ENCODE measurements around the gene ZNFX1. TPM values are rescaled to one million over a fixed set of nuclear protein-coding genes. Genes with fewer than 3 reads are reported as not detected.

ZNFX1 gene
- polyA plus RNA-seq, 2 of the 4 experiments (the other 2 are of a cell fraction), result 6.0 to 11.5 TPM

DNA sequence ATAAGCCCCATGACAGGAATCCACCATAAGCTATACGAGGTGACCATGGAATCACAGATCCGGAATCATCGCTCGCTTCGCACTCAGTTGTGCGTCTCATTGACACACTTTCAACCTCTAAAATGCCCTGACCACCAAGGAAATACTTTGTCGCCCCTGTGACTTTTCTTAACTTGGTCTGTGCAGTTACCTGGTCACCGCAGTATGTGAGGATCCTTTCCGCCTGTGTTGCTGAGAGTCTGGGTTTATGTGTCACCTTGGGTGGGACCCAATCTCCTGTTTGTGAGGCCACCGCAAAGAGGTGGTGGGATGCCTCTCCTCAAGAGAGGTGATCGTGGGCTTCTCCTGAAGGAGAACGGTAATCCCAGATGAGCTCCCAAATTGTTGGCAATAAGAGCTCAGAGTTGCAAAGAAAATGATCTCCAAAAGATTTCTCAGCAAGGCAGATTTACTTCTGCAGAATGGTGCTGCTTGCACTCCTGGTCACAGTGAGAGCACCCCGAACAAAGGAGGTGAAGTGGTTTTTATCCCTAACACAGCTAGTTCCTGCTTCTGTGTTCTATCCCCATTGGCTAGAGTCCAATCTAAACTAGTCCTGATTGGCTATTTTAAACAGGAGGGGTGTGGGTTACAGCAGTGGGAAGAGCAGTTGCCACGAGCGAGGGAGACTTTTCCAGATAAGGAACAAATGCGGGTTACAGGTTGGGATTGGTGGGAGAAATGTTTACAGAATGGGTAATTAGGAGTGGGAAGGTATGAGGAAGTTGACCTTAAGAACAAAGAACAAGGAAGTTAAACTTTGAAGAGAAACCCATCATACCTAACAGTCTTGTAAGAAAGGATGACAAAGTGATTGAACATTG lies 9.1 kb upstream of the ZNFX1 start (continued):
- TF ChIP-seq POLR2AphosphoS2 (conservative IDR thresholded peaks at IDR 0.05; ENCODE audit: low read length) (peak; percentile 95), FOSB (CRISPR knock-in tag; IDR thresholded peaks at IDR 0.05) (no peak; the same call in 1 of the 2 replicates), TFCP2L1 (CRISPR knock-in tag; IDR thresholded peaks at IDR 0.05) (peak; percentile 13; the same call in 1 of the 2 replicates), RNF2 (IDR thresholded peaks at IDR 0.05; ENCODE audit: borderline replicate concordance, low read depth) (no peak)
- TF ChIP-seq, protein P1, sequence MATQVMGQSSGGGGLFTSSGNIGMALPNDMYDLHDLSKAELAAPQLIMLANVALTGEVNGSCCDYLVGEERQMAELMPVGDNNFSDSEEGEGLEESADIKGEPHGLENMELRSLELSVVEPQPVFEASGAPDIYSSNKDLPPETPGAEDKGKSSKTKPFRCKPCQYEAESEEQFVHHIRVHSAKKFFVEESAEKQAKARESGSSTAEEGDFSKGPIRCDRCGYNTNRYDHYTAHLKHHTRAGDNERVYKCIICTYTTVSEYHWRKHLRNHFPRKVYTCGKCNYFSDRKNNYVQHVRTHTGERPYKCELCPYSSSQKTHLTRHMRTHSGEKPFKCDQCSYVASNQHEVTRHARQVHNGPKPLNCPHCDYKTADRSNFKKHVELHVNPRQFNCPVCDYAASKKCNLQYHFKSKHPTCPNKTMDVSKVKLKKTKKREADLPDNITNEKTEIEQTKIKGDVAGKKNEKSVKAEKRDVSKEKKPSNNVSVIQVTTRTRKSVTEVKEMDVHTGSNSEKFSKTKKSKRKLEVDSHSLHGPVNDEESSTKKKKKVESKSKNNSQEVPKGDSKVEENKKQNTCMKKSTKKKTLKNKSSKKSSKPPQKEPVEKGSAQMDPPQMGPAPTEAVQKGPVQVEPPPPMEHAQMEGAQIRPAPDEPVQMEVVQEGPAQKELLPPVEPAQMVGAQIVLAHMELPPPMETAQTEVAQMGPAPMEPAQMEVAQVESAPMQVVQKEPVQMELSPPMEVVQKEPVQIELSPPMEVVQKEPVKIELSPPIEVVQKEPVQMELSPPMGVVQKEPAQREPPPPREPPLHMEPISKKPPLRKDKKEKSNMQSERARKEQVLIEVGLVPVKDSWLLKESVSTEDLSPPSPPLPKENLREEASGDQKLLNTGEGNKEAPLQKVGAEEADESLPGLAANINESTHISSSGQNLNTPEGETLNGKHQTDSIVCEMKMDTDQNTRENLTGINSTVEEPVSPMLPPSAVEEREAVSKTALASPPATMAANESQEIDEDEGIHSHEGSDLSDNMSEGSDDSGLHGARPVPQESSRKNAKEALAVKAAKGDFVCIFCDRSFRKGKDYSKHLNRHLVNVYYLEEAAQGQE (IDR thresholded peaks at IDR 0.05), result no peak

DNA sequence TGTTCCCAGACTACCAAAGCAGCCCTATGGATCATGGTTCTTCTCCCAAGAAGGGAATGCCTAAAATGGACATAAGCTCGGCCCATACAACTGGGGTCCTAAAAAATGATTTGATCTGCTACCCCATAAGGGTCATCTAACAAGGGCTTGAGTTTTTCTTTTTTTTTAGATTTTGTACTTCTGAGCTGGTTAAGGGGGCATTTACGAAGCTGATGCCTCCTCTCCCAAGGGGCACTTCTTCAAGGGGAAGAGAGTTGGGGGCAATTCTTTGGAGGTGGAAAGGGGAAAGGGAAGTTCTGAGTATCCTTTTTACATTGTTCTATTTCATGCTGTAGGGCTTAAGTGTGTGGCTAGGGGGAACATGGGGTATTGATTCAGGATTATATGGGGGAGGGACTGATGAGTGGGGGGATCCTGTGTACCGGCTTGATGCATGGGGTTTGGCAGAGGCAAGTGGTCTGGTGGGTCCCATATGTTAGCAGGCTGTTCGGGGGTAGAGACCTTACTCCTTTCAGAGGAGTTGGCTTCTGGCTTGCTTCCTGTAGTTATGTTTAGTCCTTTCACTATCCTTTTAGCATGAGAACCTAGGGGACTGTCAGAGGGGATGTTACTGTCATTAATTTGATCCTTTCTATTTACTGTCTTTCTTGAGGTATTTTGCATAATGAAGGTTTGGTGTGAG lies 8.1 kb upstream of the ZNFX1 start:
- TF ChIP-seq BHLHE40 (IDR thresholded peaks at IDR 0.05; ENCODE audit: low read depth, low read length), result no peak
- TF ChIP-seq SREBF2 (IDR thresholded peaks at IDR 0.05), result no peak
- no peak; the same call in 1 of the 2 replicates for TF ChIP-seq TP53 (CRISPR knock-in tag; IDR thresholded peaks at IDR 0.05)
- TF ChIP-seq MYC (IDR thresholded peaks at IDR 0.05; ENCODE audit: borderline replicate concordance, low read length), result no peak
- TF ChIP-seq, protein P2, sequence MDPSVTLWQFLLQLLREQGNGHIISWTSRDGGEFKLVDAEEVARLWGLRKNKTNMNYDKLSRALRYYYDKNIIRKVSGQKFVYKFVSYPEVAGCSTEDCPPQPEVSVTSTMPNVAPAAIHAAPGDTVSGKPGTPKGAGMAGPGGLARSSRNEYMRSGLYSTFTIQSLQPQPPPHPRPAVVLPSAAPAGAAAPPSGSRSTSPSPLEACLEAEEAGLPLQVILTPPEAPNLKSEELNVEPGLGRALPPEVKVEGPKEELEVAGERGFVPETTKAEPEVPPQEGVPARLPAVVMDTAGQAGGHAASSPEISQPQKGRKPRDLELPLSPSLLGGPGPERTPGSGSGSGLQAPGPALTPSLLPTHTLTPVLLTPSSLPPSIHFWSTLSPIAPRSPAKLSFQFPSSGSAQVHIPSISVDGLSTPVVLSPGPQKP (IDR thresholded peaks at IDR 0.05; ENCODE audit: low read depth, low read length), result no peak
- no peak for TF ChIP-seq TFCP2L1 (CRISPR knock-in tag; IDR thresholded peaks at IDR 0.05)
- POLR2A ChIA-PET, result interaction anchor here (0.6 to 3.2 kb wide), 2 partner anchors 7 to 291 kb away, joined by 3 to 26 read pairs; partner anchors contain the start of gene ZNFX1
- WGBS (ENCODE audit: missing lambda C conversion rate), result 79% methylated on average over 4 of the region's 4 CpGs
- peak overlapping the region; percentile 97 for H3K4me2 ChIP-seq
- FAIRE-seq, result no peak
- H3K4me3 ChIP-seq, result peak overlapping the region; percentile 92
- H3K27ac ChIP-seq, result 0 out of 6 replicates have a peak overlapping the region, but pooled peaks of 1 of the 2 experiments have one; percentile 15
- peaks cover 9% of the 10 kb centered on the region; the same call in 2 of the 3 replicates for H3K9me3 ChIP-seq
- CTCF ChIA-PET, result no interaction called here
- H3K4me1 ChIP-seq, result peaks cover 82% of the 10 kb centered on the region
- no peak for ATAC-seq
- no peak for DNase-seq (ENCODE audit: low read depth in 1 of 2, low spot score in 1 of 2)

DNA sequence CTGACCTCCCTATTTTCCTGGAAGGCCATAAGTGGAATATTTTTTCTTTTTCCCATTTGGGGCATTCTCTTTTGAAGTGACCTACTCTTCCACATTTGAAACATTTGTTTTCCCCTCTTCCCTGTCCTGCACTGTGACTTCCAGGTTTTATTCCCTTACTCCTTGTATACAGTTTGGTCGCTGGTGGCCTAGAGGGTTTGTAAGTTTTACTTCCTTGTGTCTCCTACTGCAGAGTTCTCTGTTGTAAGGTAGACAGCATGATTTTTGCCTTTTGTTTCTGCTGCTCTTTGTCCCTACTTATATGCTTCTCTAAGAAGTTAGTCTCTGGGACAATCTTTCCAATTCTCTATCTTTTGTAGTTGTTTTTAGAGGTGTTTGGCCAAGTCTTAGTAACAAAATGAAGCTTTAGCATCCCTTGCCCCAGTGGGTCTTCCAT lies 7.4 kb upstream of the ZNFX1 start:
- no peak for FAIRE-seq
- ATAC-seq, result no peak
- TF ChIP-seq CBX2 (IDR thresholded peaks at IDR 0.05; ENCODE audit: borderline replicate concordance, low read depth), result no peak
- TF ChIP-seq JUN (IDR thresholded peaks at IDR 0.05), result peak in 1 of 2 experiments; percentile 70; a peak in 2 of 5 replicates
- DNase-seq (ENCODE audit: low read depth in 1 of 2, low spot score in 1 of 2), result no peak
- Histone ChIP-seq H3K9me3 (peaks cover 9% of the 10 kb centered on the region; the same call in 2 of the 3 replicates), H3K4me3 (peak overlapping the region; percentile 92), H3K4me1 (peaks cover 82% of the 10 kb centered on the region), H3K4me2 (peak overlapping the region; percentile 97), H3K27ac (0 out of 6 replicates have a peak overlapping the region, but pooled peaks of 1 of the 2 experiments have one; percentile 9)
- WGBS (ENCODE audit: missing lambda C conversion rate), result 29% methylated on average over 1 of the region's 1 CpG
- ChIA-PET POLR2A (no interaction called here), CTCF (no interaction called here)

DNA sequence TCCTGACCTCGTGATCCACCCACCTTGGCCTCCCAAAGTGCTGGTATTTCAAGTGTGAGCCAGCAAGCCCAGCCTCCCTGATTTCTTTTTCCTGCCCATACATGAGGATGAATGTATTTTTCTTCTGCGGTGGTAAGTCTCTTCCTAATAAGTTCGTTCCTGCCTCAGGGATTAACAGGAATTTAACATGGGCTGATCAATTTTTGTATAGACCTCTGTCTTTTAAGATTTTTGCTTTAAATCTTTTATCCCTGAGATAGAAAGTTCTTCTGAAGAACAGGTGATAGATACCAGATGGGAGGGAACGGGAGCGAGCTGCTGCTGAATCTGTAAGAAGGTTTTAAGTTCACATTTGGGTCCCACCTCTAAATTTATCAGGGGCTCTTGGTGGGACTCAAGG lies 7.0 kb upstream of the ZNFX1 start:
- peak overlapping the region; percentile 92 for H3K4me3 ChIP-seq
- FAIRE-seq (no peak), ATAC-seq (no peak), DNase-seq (ENCODE audit: low read depth in 1 of 2, low spot score in 1 of 2) (no peak)
- H3K27ac ChIP-seq, result 0 out of 6 replicates have a peak overlapping the region, but pooled peaks of 1 of the 2 experiments have one; percentile 9
- H3K4me2 ChIP-seq, result peak overlapping the region; percentile 97
- ChIA-PET CTCF (no interaction called here), POLR2A (no interaction called here)
- peaks cover 9% of the 10 kb centered on the region; the same call in 2 of the 3 replicates for H3K9me3 ChIP-seq
- peaks cover 82% of the 10 kb centered on the region for H3K4me1 ChIP-seq
- TF ChIP-seq, protein P3, sequence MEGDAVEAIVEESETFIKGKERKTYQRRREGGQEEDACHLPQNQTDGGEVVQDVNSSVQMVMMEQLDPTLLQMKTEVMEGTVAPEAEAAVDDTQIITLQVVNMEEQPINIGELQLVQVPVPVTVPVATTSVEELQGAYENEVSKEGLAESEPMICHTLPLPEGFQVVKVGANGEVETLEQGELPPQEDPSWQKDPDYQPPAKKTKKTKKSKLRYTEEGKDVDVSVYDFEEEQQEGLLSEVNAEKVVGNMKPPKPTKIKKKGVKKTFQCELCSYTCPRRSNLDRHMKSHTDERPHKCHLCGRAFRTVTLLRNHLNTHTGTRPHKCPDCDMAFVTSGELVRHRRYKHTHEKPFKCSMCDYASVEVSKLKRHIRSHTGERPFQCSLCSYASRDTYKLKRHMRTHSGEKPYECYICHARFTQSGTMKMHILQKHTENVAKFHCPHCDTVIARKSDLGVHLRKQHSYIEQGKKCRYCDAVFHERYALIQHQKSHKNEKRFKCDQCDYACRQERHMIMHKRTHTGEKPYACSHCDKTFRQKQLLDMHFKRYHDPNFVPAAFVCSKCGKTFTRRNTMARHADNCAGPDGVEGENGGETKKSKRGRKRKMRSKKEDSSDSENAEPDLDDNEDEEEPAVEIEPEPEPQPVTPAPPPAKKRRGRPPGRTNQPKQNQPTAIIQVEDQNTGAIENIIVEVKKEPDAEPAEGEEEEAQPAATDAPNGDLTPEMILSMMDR (IDR thresholded peaks at IDR 0.05), result no peak
- TF ChIP-seq FOXS1 (CRISPR knock-in tag; IDR thresholded peaks at IDR 0.05) (no peak), TP53 (CRISPR knock-in tag; IDR thresholded peaks at IDR 0.05) (no peak), BHLHE40 (IDR thresholded peaks at IDR 0.05; ENCODE audit: low read depth, low read length) (no peak)
- 76% methylated on average over 5 of the region's 5 CpGs for WGBS (ENCODE audit: missing lambda C conversion rate)
